ENCODE data around the gene PTH1R.

DNA sequence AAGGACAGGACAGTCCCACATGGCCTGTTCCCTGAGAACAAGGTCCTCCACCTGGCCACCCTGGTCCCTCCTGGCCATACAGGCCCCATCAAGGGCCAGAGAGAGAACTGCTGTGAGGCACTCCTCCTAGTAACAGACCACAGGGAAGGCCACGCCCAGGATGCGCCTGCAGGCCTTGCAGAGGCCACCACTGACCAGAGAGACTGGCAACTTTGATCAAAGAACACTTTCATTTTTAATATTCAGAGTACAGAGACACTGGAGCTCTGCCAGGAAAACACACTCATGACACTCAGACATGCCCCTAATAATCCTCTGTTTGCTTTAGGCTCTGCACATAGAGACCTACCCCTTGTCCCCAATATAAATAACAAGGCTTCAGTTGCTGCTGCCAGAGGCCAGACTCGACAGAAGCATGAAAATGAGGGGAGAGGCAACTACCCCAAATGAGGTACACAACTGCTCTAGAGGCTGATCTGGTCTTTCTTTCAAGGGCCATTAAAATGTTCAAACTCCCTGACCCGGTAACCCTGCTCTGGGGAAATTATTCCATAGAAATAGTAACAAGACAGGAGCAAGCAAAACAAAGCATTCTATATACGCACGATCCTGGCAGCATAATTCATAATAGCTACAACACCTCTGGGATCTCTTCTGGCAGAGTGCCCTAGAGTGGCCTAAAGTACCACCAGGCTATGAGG is 54.3 kb downstream of the PTH1R start:
- TF ChIP-seq, protein P1, sequence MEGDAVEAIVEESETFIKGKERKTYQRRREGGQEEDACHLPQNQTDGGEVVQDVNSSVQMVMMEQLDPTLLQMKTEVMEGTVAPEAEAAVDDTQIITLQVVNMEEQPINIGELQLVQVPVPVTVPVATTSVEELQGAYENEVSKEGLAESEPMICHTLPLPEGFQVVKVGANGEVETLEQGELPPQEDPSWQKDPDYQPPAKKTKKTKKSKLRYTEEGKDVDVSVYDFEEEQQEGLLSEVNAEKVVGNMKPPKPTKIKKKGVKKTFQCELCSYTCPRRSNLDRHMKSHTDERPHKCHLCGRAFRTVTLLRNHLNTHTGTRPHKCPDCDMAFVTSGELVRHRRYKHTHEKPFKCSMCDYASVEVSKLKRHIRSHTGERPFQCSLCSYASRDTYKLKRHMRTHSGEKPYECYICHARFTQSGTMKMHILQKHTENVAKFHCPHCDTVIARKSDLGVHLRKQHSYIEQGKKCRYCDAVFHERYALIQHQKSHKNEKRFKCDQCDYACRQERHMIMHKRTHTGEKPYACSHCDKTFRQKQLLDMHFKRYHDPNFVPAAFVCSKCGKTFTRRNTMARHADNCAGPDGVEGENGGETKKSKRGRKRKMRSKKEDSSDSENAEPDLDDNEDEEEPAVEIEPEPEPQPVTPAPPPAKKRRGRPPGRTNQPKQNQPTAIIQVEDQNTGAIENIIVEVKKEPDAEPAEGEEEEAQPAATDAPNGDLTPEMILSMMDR (IDR thresholded peaks at IDR 0.05), result no peak
- TF ChIP-seq, protein P2, sequence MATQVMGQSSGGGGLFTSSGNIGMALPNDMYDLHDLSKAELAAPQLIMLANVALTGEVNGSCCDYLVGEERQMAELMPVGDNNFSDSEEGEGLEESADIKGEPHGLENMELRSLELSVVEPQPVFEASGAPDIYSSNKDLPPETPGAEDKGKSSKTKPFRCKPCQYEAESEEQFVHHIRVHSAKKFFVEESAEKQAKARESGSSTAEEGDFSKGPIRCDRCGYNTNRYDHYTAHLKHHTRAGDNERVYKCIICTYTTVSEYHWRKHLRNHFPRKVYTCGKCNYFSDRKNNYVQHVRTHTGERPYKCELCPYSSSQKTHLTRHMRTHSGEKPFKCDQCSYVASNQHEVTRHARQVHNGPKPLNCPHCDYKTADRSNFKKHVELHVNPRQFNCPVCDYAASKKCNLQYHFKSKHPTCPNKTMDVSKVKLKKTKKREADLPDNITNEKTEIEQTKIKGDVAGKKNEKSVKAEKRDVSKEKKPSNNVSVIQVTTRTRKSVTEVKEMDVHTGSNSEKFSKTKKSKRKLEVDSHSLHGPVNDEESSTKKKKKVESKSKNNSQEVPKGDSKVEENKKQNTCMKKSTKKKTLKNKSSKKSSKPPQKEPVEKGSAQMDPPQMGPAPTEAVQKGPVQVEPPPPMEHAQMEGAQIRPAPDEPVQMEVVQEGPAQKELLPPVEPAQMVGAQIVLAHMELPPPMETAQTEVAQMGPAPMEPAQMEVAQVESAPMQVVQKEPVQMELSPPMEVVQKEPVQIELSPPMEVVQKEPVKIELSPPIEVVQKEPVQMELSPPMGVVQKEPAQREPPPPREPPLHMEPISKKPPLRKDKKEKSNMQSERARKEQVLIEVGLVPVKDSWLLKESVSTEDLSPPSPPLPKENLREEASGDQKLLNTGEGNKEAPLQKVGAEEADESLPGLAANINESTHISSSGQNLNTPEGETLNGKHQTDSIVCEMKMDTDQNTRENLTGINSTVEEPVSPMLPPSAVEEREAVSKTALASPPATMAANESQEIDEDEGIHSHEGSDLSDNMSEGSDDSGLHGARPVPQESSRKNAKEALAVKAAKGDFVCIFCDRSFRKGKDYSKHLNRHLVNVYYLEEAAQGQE (IDR thresholded peaks at IDR 0.05; ENCODE audit: insufficient read depth in 1 of 2, low read depth in 2 of 2, low read length in 1 of 2), result no peak
- TF ChIP-seq SIN3A (IDR thresholded peaks at IDR 0.05; ENCODE audit: borderline replicate concordance, insufficient read depth, low read depth, low read length) (no peak), POLR2AphosphoS5 (IDR thresholded peaks at IDR 0.05; ENCODE audit: low read depth, low read length) (no peak), TCF7L2 (IDR thresholded peaks at IDR 0.05; ENCODE audit: low read depth, low read length) (no peak)

All from Panc1 (cell line).